HG02840 (cell line): ENCODE data around the gene SLC35B3.
"Not testable (repeated sequence)": the region's sequence is repeated elsewhere in the genome, so short reads cannot be mapped to it uniquely, and the experiment has no call there.

ENCODE experiments used
- ATAC-seq: cut with Tn5 transposase; IDR thresholded peaks from one replicate; pipeline ENCODE4 v1.9.1; 2021; ENCODE audit warnings: mild to moderate bottlenecking, moderate library complexity, moderate number of reproducible peaks; ENCODE audit not compliant: unreplicated experiment, low FRiP score

Gene SLC35B3

GRCh38 chr6:8415913-8416312 lies 19.4 kb downstream of the SLC35B3 start:
- ATAC-seq = no peak

- no peak for ATAC-seq
These were observed 20.1 kb downstream of the SLC35B3 start for GRCh38 chr6:8415280-8415679.

GRCh38 chr6:8414844-8415243 lies 20.5 kb downstream of the SLC35B3 start:
- ATAC-seq = no peak

- ATAC-seq = not testable (repeated sequence)
These were observed 29.4 kb downstream of the SLC35B3 start for GRCh38 chr6:8405946-8406345.

GRCh38 chr6:8402546-8402945 lies 32.8 kb downstream of the SLC35B3 start:
- no peak for ATAC-seq

- ATAC-seq = no peak
These were observed 34.7 kb downstream of the SLC35B3 start for GRCh38 chr6:8400663-8401062.

- no peak for ATAC-seq
These were observed 42.8 kb downstream of the SLC35B3 start for GRCh38 chr6:8392569-8392968.

GRCh38 chr6:8391934-8392333 lies 43.4 kb downstream of the SLC35B3 start:
- no peak for ATAC-seq

- ATAC-seq = no peak
These were observed 46.1 kb downstream of the SLC35B3 start for GRCh38 chr6:8389036-8389818.

GRCh38 chr6:8387942-8388437 lies 47.4 kb downstream of the SLC35B3 start:
- no peak for ATAC-seq

GRCh38 chr6:8383584-8383983 lies 51.8 kb downstream of the SLC35B3 start:
- ATAC-seq = no peak

GRCh38 chr6:8382434-8382833 lies 52.9 kb downstream of the SLC35B3 start:
- ATAC-seq = no peak

GRCh38 chr6:8375916-8376315 lies 59.4 kb downstream of the SLC35B3 start:
- ATAC-seq = no peak
